Activated CD4-positive, alpha-beta memory T cell treated with anti-CD3 and anti-CD28 coated beads, Interleukin-2, amount 10 ng/mL, durations not matched to agents 7 days and 5 days (primary cell): ENCODE measurements around the gene VPS9D1. TPM values are rescaled to one million over a fixed set of nuclear protein-coding genes. Genes with fewer than 3 reads are reported as not detected.
"Not testable (repeated sequence)": the region's sequence is repeated elsewhere in the genome, so short reads cannot be mapped to it uniquely, and the experiment has no call there.

Source experiments
- CTCF ChIA-PET: fragments of 350-600 bp; sonication (Branson Sonifier 250); formaldehyde crosslinking; loops from one replicate; lab custom pipeline; 2021; ENCODE audit warnings: antibody characterized with exemption, inconsistent platforms; lab: Charles Lee
- POLR2A ChIA-PET: fragments of 350-600 bp; sonication (Branson Sonifier 250); formaldehyde crosslinking; loops from one replicate; lab custom pipeline; 2021; ENCODE audit warnings: antibody characterized with exemption; lab: Charles Lee
- DNase-seq: peaks from one replicate; pipeline ENCODE4 v3.0.0-alpha.2; 2020
- H3K27ac Mint-ChIP-seq: one replicate; pipeline ENCODE4 v1.8.0; 2021; ENCODE audit warnings: mild to moderate bottlenecking, mixed read lengths
- H3K27me3 Mint-ChIP-seq: one replicate; pipeline ENCODE4 v1.8.0; 2021; ENCODE audit warnings: mixed read lengths
- H3K36me3 Mint-ChIP-seq: one replicate; pipeline ENCODE4 v1.8.0; 2021; ENCODE audit warnings: low read depth, mixed read lengths
- H3K4me1 Mint-ChIP-seq: one replicate; pipeline ENCODE4 v1.8.0; 2021; ENCODE audit warnings: mixed read lengths
- H3K4me3 Mint-ChIP-seq: one replicate; pipeline ENCODE4 v1.8.0; 2021; ENCODE audit warnings: mild to moderate bottlenecking, mixed read lengths
- H3K9me3 Mint-ChIP-seq: one replicate; pipeline ENCODE4 v1.8.0; 2021; ENCODE audit warnings: mixed read lengths
- total RNA-seq, 2 experiments: library from RNA; stranded (reverse); gene quantifications; one replicate each; pipeline ENCODE4 v1.2.3, GENCODE V29; 2021

Gene VPS9D1
- total RNA-seq, 2 experiments from 2014 or later: 7.0 to 7.8 TPM

DNA sequence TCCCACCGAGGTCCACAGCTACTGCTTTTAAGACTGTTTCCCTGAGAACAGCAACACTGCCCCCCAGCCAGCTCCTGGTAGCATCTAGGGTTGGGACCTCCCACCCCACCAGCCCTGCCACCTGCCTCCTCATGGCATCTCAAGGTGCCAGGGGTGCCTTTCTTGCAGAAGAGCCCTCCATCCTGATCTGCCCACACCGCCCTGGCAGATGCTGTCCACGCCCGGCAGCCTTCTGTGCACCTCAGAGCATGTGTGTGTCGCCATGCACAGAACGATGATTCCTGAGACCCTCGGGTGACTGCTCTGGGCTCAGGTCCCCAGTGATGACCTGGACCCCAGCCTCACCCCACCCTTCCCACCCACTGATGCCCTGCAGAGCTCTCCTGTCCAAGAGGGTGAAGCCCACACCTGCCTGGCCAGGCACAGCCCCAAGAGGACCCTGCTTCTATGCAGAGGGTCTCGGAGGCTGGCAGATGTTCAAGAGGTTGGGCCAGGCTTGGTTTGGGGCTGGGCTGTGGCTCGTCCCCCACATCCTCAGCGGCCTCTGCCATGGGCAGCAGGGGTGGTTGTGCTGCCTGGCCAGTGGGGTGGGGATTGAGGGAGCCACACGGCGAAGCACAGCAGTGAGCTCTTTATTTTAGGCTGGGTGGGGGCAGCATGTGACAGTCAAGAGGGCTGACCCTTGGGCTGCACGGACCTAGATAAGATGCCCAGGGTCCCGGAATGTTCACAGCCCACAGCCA, 14.0 kb downstream of the VPS9D1 start:
- Mint-ChIP-seq H3K27ac (no peak overlapping the region), H3K36me3 (no peaks in the 10 kb centered on the region), H3K27me3 (no peaks in the 10 kb centered on the region), H3K9me3 (no peaks in the 10 kb centered on the region), H3K4me1 (peaks cover 14% of the 10 kb centered on the region), H3K4me3 (no peak overlapping the region)
- ChIA-PET CTCF (interaction anchor here (0.6 to 5.4 kb wide), 22 partner anchors 8 to 204 kb away, joined by 3 to 58 read pairs (median 6); no protein-coding TSS in a partner anchor), POLR2A (interaction anchor here (0.8 to 8.2 kb wide), 15 partner anchors 11 to 167 kb away, joined by 3 to 49 read pairs (median 6); partner anchors contain the start of genes TCF25 and VPS9D1)
- no peak for DNase-seq

DNA sequence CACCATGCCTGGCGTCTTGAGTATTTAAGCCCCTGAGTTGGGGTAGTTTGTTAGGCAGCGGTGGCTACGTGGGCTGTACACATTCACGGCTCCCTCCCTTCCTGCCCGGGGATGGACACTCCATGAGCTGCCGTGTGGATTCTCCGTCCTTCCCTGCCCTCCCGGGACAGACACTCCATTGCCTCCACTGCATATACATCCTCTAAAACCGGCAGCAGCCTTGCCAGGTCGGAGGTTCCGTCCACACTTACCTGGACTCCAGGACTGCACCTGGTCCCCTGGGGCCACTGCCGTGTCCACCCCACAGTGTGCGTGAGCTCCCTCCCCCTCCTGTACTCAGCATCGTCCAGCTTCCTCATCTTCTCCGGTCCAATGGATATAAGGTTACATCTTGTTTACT, 15.7 kb downstream of the VPS9D1 start:
- Mint-ChIP-seq H3K9me3 (no peaks in the 10 kb centered on the region), H3K4me3 (no peak overlapping the region), H3K27ac (no peak overlapping the region), H3K4me1 (peaks cover 22% of the 10 kb centered on the region), H3K27me3 (no peaks in the 10 kb centered on the region), H3K36me3 (no peaks in the 10 kb centered on the region)
- POLR2A ChIA-PET: interaction anchor here (1.3 to 8.2 kb wide), 5 partner anchors 13 to 159 kb away, joined by 3 to 49 read pairs (median 11); partner anchors contain the start of gene VPS9D1
- CTCF ChIA-PET: interaction anchor here (1.2 to 5.4 kb wide), 10 partner anchors 8 to 205 kb away, joined by 4 to 58 read pairs (median 14); no protein-coding TSS in a partner anchor
- no peak for DNase-seq

DNA sequence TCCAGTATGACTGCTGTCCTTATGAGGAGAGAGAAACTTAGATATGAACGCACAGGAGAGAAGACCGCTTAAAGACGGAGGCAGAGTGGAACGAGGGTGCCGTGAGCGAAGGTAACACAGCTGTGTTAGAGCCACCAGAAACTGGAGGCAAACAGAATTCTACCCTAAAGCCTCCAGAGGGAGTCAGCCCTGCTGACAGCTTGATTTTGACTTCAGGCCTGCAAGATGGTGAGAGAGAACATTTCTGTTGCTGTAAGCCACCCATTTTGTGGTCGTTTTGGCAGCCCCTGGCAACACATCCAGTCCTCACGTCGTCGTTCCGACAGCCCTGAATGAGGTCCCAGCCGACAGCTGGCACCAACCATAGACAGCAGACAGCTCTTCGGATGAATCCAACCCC, 16.4 kb downstream of the VPS9D1 start:
- Mint-ChIP-seq H3K27ac (no peak overlapping the region), H3K27me3 (no peaks in the 10 kb centered on the region), H3K4me1 (peaks cover 25% of the 10 kb centered on the region), H3K36me3 (no peaks in the 10 kb centered on the region), H3K4me3 (no peak overlapping the region), H3K9me3 (no peaks in the 10 kb centered on the region)
- CTCF ChIA-PET: interaction anchor here (0.7 to 5.4 kb wide), 7 partner anchors 18 to 170 kb away, joined by 3 to 58 read pairs (median 9); no protein-coding TSS in a partner anchor
- no peak for DNase-seq
- POLR2A ChIA-PET: interaction anchor here (1.4 to 8.2 kb wide), 3 partner anchors 20 to 169 kb away, joined by 3 to 49 read pairs (median 7); partner anchors contain the start of gene TCF25

DNA sequence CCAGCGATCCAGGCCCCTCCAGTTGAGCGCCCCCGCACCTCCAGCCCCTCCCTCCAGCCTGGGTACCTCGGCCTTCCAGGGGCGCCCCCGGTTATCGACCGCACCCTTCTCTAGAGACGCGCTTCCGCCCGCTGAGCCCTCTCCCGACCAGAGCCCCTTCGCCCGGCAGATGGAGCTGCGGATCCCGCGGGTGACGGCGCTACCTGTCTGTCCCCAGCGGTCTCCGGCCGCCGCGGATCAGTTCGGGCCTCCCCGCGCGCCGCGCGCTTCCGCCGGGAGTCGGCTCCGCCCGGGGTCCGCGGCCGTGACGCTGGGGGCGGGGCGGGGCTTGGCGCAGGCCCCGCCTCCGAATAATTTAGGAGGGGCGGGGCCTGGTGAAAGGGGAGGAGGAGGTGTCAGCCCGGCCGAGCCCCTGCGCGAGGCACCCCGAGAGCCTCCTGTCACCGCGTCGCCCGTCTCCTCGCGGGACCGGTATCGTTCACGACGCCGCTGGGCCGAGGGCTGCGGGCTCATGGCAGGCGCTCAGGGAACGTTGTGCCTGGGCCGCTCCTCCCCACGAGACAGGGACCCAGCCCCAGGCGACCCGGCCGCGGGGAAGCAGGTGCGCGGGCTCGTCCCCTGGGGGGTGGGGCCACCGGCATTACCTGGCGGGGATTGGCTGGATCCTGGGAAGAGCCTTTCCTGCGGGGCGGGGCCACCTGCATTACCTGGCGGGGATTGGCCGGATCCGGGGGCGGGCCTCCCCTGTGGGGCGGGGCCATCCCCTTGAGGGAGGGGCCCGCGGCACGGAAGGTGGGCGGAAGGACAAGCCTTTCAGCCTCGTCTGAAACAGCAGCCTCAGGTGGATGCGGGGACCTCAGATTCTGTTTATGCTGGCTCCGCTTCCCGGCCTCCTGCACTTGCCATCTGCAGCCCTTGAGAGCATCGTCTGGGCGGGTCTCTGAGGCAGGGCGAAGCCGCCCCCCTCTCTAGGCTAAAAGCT, 19.0 kb downstream of the VPS9D1 start, which contains the start of gene SPATA2L:
SPATA2L (minus strand) TSS at position 281 of the 982 bp plus-strand sequence. CDS start 473 bp downstream, outside the sequence.
- peak; percentile 96 for DNase-seq
- ChIA-PET CTCF (interaction anchor here (0.6 to 4.7 kb wide), 12 partner anchors 9 to 172 kb away, joined by 3 to 72 read pairs (median 8); partner anchors contain the start of genes CHMP1A, SPATA33 and TCF25), POLR2A (interaction anchor here (1.0 to 8.2 kb wide), 11 partner anchors 8 to 172 kb away, joined by 3 to 49 read pairs (median 10); partner anchors contain the start of genes CDK10, CHMP1A, SPATA33 and TCF25)
- peak within 1 kb of the TSS; percentile 71 for H3K27ac Mint-ChIP-seq
- no peaks in the 10 kb centered on the region for H3K36me3 Mint-ChIP-seq
- H3K9me3 Mint-ChIP-seq: no peaks in the 10 kb centered on the region
- H3K27me3 Mint-ChIP-seq: no peaks in the 10 kb centered on the region
- H3K4me1 Mint-ChIP-seq: peaks cover 30% of the 10 kb centered on the region
- H3K4me3 Mint-ChIP-seq: peak within 1 kb of the TSS; percentile 77

DNA sequence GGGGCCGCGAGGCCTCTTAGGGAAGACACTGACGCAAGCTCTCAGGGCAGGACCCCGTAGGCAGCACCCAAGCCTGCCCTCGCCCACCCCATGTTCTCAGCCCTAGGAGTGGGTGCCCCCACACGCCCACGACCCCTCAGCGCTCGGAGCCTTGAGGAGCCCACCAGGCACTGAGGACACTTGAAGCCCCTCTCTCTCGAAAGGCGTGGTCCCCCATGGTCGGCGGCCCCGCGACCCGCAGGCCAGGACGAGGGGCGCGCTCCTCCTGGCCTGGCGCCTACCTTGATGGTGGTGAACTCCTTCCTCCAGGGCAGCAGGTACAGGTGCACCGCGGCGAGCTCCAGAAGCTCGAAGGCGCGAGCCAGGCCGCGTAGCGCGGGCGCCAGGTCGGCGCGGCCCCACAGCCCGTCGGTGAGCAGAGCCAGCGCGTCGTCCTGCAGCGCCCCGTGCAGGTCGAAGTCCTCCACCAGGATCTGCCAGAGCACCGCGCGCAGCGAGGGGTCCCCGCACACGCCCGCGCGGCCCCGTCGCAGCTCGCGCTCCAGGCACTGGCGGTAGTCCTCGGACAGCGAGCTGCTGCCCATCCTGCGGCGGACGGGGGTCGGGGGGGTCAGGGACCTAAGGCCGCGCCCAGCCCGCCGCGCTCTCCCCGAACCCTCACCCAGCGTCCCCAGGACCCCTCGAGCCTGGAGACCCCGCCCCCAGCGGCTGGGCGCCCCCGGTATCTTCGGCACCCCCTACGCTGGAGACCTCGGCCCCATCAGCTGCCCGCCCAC, 19.9 kb downstream of the VPS9D1 start:
- ChIA-PET POLR2A (interaction anchor here (0.9 to 7.3 kb wide), 14 partner anchors 9 to 249 kb away, joined by 3 to 36 read pairs (median 4); partner anchors contain the start of genes CDK10, CHMP1A, SPATA33 and TCF25), CTCF (interaction anchor here (0.6 to 4.7 kb wide), 39 partner anchors 8 to 246 kb away, joined by 3 to 72 read pairs (median 6); partner anchors contain the start of genes CDK10, CHMP1A, FANCA and SPATA33)
- DNase-seq: peak; percentile 67
- H3K4me1 Mint-ChIP-seq: peaks cover 34% of the 10 kb centered on the region
- H3K27ac Mint-ChIP-seq: peak overlapping the region; percentile 58
- no peaks in the 10 kb centered on the region for H3K27me3 Mint-ChIP-seq
- no peaks in the 10 kb centered on the region for H3K9me3 Mint-ChIP-seq
- H3K4me3 Mint-ChIP-seq: peak overlapping the region; percentile 77
- no peaks in the 10 kb centered on the region for H3K36me3 Mint-ChIP-seq

DNA sequence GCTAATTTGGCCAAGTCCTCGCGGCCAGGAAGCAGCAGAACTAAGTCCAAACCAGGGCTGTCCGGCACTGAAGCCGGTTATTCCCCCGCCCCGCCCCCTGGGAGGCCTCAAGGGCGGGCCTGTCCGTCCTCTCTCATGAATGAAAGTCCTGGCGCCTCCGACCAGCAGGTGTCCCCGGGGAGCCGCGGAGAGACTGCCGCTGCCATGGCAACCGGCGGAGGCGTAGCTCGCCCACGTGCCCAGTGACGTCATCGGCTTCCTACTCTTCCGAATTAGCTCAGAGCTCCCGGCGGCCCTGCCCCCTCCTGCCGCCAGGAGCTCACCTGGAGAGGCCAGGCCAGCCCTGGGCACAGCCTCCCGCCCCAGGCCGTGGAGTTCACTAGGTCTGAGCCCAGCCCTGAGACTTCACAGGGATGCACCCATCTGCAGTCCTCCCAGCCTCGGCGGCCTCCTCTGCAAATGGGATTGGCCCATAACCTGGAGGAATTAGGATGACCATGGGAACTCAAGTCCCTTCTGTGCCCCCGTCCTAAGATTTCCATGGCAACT, 20.5 kb downstream of the VPS9D1 start:
- H3K36me3 Mint-ChIP-seq: no peaks in the 10 kb centered on the region
- H3K27ac Mint-ChIP-seq: peak overlapping the region; percentile 58
- H3K27me3 Mint-ChIP-seq: no peaks in the 10 kb centered on the region
- CTCF ChIA-PET: interaction anchor here (0.6 to 4.7 kb wide), 40 partner anchors 9 to 483 kb away, joined by 3 to 72 read pairs (median 6); partner anchors contain the start of genes CDK10, CHMP1A, FANCA and SPATA33
- POLR2A ChIA-PET: interaction anchor here (0.6 to 7.3 kb wide), 17 partner anchors 10 to 250 kb away, joined by 3 to 36 read pairs (median 4); partner anchors contain the start of genes CDK10, CHMP1A, SPATA33 and TCF25
- peak overlapping the region; percentile 64 for H3K4me3 Mint-ChIP-seq
- peaks cover 37% of the 10 kb centered on the region for H3K4me1 Mint-ChIP-seq
- peak; percentile 96 for DNase-seq
- no peaks in the 10 kb centered on the region for H3K9me3 Mint-ChIP-seq

DNA sequence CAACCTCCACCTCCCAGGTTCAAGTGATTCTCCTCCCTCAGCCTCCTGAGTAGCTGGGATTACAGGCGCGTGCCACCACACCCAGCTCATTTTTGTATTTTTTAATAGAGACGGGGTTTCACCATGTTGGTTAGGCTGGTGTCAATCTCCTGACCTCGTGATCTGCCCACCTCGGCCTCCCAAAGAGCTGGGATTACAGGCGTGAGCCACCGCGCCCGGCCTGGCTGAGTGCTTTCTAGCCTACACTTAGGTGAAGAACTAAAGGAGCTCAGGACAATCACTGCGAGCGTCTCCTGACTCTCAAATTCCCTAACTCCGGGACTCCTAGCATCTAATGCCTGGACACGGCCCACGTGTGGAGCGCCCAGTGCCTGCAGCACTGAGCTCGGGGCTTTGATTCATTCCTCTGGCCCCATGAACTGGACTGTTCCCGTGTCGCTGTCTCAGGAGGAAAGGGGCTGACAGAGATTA, 21.0 kb downstream of the VPS9D1 start:
- POLR2A ChIA-PET: interaction anchor here (0.6 to 7.3 kb wide), 16 partner anchors 10 to 251 kb away, joined by 3 to 36 read pairs (median 4); partner anchors contain the start of genes CDK10, CHMP1A, FANCA and SPATA33
- Mint-ChIP-seq H3K27ac (peak overlapping the region; percentile 58), H3K4me1 (peaks cover 39% of the 10 kb centered on the region), H3K4me3 (peak overlapping the region; percentile 64)
- CTCF ChIA-PET: interaction anchor here (0.7 to 4.7 kb wide), 36 partner anchors 10 to 482 kb away, joined by 3 to 72 read pairs (median 7); partner anchors contain the start of genes CDK10, CHMP1A, FANCA and SPATA33
- not testable (repeated sequence) for DNase-seq, H3K9me3 Mint-ChIP-seq, H3K36me3 Mint-ChIP-seq, H3K27me3 Mint-ChIP-seq

DNA sequence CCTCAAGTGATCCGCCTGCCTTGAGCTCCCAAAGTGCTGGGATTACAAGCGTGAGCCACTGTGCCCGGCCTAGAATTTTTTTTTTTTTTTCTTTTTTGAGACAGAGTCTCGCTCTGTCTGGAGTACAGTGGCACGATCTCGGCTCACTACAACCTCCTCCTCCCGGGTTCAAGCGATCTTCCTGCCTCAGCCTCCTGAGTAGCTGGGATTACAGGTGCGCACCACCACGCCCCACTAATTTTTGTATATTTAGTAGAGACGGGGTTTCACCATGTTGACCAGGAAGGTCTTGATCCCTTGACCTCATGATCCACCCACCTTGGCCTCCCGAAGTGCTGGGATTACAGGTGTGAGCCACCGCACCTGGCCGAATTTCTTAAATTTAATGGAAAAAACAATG, 22.0 kb downstream of the VPS9D1 start:
- DNase-seq, H3K4me3 Mint-ChIP-seq, H3K36me3 Mint-ChIP-seq, H3K27ac Mint-ChIP-seq, H3K27me3 Mint-ChIP-seq, H3K9me3 Mint-ChIP-seq: not testable (repeated sequence)
- POLR2A ChIA-PET: interaction anchor here (0.6 to 7.3 kb wide), 7 partner anchors 12 to 320 kb away, joined by 3 to 36 read pairs (median 5); partner anchors contain the start of genes CDK10, CHMP1A, FANCA and SPATA33
- CTCF ChIA-PET: interaction anchor here (1.7 to 4.7 kb wide), 7 partner anchors 25 to 211 kb away, joined by 3 to 72 read pairs (median 18); no protein-coding TSS in a partner anchor
- peaks cover 39% of the 10 kb centered on the region for H3K4me1 Mint-ChIP-seq

DNA sequence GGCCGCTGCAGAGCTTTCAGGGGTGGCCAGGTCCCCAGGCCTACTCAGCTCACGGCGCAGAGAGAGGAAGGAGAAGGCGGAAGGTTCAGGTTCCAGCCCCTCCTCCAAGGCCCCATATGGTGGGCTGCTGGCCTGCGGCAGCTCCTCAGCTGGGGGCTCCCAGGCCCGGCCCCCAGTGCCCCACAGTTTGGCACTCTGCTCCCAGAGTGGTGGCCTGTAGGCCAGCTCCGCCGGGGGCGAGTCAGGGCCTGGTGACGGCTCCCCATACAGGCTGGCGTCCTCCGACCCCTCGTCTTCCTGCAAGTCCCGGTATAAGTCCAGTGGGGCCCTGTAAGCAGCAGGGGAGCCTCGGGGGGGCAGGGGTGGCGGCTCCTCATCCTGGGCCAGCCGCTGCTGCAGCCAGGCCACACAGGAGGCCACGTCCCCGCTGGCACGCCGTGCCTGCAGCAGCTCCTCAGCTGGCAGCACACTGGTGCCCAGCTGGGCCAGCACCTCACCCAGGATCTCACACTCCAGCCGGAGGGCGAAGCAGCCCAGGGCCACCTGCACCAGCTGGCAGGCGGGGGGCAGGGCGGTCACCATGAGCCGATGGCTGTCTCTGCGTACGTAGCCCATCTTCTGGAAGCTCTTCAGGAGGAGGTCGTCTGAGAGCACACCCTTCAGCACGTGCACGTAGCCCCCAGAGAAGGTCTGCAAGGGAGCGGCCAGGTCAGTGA, 22.9 kb downstream of the VPS9D1 start:
- POLR2A ChIA-PET: interaction anchor here (0.6 to 7.3 kb wide), 5 partner anchors 11 to 321 kb away, joined by 3 to 36 read pairs (median 4); partner anchors contain the start of genes CDK10, CHMP1A, FANCA and SPATA33
- no peak overlapping the region for H3K27ac Mint-ChIP-seq
- H3K36me3 Mint-ChIP-seq: peaks cover 5% of the 10 kb centered on the region
- CTCF ChIA-PET: interaction anchor here (0.9 to 4.7 kb wide), 3 partner anchors 63 to 164 kb away, joined by 3 to 72 read pairs (median 5); no protein-coding TSS in a partner anchor
- peaks cover 39% of the 10 kb centered on the region for H3K4me1 Mint-ChIP-seq
- no peak for DNase-seq
- H3K27me3 Mint-ChIP-seq: no peaks in the 10 kb centered on the region
- H3K9me3 Mint-ChIP-seq: no peaks in the 10 kb centered on the region
- H3K4me3 Mint-ChIP-seq: no peak overlapping the region

DNA sequence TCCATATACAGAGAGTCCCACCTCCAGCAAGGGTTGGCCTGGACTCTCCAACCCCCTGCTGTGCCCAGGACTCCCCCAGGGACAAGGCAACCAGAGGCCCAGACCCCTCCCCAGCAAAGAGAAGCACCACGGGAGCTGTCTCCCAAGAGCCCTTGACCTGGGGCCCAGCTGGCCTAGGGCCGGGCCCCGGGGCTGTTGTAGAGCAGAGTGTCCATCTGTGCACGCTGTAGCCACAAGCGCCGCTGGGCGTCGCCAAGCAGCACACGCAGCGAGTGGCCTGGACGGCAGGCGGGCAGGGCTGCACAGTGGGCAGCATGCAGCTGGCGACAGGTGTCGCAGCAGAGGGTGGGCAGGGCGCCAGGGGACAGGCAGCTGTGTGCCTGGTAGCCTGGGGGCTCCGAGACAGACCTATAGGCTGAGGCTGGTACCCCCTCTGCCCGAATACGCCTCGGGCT, 23.5 kb downstream of the VPS9D1 start:
- peaks cover 5% of the 10 kb centered on the region for H3K36me3 Mint-ChIP-seq
- no peaks in the 10 kb centered on the region for H3K9me3 Mint-ChIP-seq
- H3K4me3 Mint-ChIP-seq: no peak overlapping the region
- POLR2A ChIA-PET: interaction anchor here (2.0 to 7.3 kb wide), 2 partner anchors 10 to 40 kb away, joined by 5 to 36 read pairs; partner anchors contain the start of genes CDK10, CHMP1A and SPATA33
- no peaks in the 10 kb centered on the region for H3K27me3 Mint-ChIP-seq
- DNase-seq: no peak
- peaks cover 34% of the 10 kb centered on the region for H3K4me1 Mint-ChIP-seq
- no peak overlapping the region for H3K27ac Mint-ChIP-seq
- CTCF ChIA-PET: interaction anchor here (0.9 to 4.7 kb wide), 3 partner anchors 8 to 165 kb away, joined by 5 to 72 read pairs (median 6); no protein-coding TSS in a partner anchor
